Measurements from ENCODE around the gene MYO6.

Gene MYO6

GRCh38 chr6:75752365-75752764 lies 3.3 kb downstream of the MYO6 start:
- Histone ChIP-seq H3K4me3 (ENCODE audit: low read depth in 1 of 2, low read length in 2 of 2) (no peak overlapping the region), H3K4me2 (ENCODE audit: insufficient read depth, low read length) (no peak overlapping the region), H3K9ac (ENCODE audit: low read depth, low read length) (no peak overlapping the region), H3K79me2 (ENCODE audit: insufficient read depth, low read length) (no peaks in the 10 kb centered on the region), H2AFZ (ENCODE audit: low read depth, low read length) (no peak overlapping the region), H4K20me1 (ENCODE audit: insufficient read depth, low read length) (no peaks in the 10 kb centered on the region), H3K27ac (ENCODE audit: low read length) (no peak overlapping the region), H3K4me1 (ENCODE audit: insufficient read depth, low read length) (no peaks in the 10 kb centered on the region), H3K27me3 (ENCODE audit: insufficient read depth, low read length, poor library complexity) (no peaks in the 10 kb centered on the region), H3K36me3 (ENCODE audit: insufficient read depth, low read length) (no peaks in the 10 kb centered on the region), H3K9me3 (ENCODE audit: insufficient read depth, low read length, severe bottlenecking) (no peaks in the 10 kb centered on the region)
- ATAC-seq (ENCODE audit: insufficient read depth, low read depth) (no peak), DNase-seq (no peak)
- no peak for TF ChIP-seq EZH2 (IDR thresholded peaks at IDR 0.05; ENCODE audit: borderline replicate concordance, low read depth, low read length, severe bottlenecking)
- TF ChIP-seq CTCF (IDR thresholded peaks at IDR 0.05; ENCODE audit: borderline replicate concordance, extremely low read depth, low read length, poor library complexity, severe bottlenecking), result no peak

- Histone ChIP-seq H3K27ac (ENCODE audit: low read length) (no peak overlapping the region), H2AFZ (ENCODE audit: low read depth, low read length) (no peak overlapping the region), H4K20me1 (ENCODE audit: insufficient read depth, low read length) (no peaks in the 10 kb centered on the region), H3K36me3 (ENCODE audit: insufficient read depth, low read length) (no peaks in the 10 kb centered on the region), H3K79me2 (ENCODE audit: insufficient read depth, low read length) (no peaks in the 10 kb centered on the region), H3K4me1 (ENCODE audit: insufficient read depth, low read length) (no peaks in the 10 kb centered on the region), H3K27me3 (ENCODE audit: insufficient read depth, low read length, poor library complexity) (no peaks in the 10 kb centered on the region), H3K4me2 (ENCODE audit: insufficient read depth, low read length) (no peak overlapping the region), H3K4me3 (ENCODE audit: low read depth in 1 of 2, low read length in 2 of 2) (no peak overlapping the region), H3K9ac (ENCODE audit: low read depth, low read length) (no peak overlapping the region), H3K9me3 (ENCODE audit: insufficient read depth, low read length, severe bottlenecking) (no peaks in the 10 kb centered on the region)
- no peak for ATAC-seq (ENCODE audit: insufficient read depth, low read depth)
- TF ChIP-seq CTCF (IDR thresholded peaks at IDR 0.05; ENCODE audit: borderline replicate concordance, extremely low read depth, low read length, poor library complexity, severe bottlenecking), result no peak
- no peak for TF ChIP-seq EZH2 (IDR thresholded peaks at IDR 0.05; ENCODE audit: borderline replicate concordance, low read depth, low read length, severe bottlenecking)
- no peak for DNase-seq
Measured at GRCh38 chr6:75755704-75756103, 6.7 kb downstream of the MYO6 start.

GRCh38 chr6:75757295-75757694 lies 8.3 kb downstream of the MYO6 start:
- Histone ChIP-seq H4K20me1 (ENCODE audit: insufficient read depth, low read length) (no peaks in the 10 kb centered on the region), H3K27me3 (ENCODE audit: insufficient read depth, low read length, poor library complexity) (no peaks in the 10 kb centered on the region), H3K79me2 (ENCODE audit: insufficient read depth, low read length) (no peaks in the 10 kb centered on the region), H2AFZ (ENCODE audit: low read depth, low read length) (no peak overlapping the region), H3K27ac (ENCODE audit: low read length) (no peak overlapping the region), H3K4me3 (ENCODE audit: low read depth in 1 of 2, low read length in 2 of 2) (no peak overlapping the region), H3K9me3 (ENCODE audit: insufficient read depth, low read length, severe bottlenecking) (no peaks in the 10 kb centered on the region), H3K36me3 (ENCODE audit: insufficient read depth, low read length) (no peaks in the 10 kb centered on the region), H3K4me2 (ENCODE audit: insufficient read depth, low read length) (no peak overlapping the region), H3K9ac (ENCODE audit: low read depth, low read length) (no peak overlapping the region), H3K4me1 (ENCODE audit: insufficient read depth, low read length) (no peaks in the 10 kb centered on the region)
- DNase-seq (no peak), ATAC-seq (ENCODE audit: insufficient read depth, low read depth) (no peak)
- no peak for TF ChIP-seq CTCF (IDR thresholded peaks at IDR 0.05; ENCODE audit: borderline replicate concordance, extremely low read depth, low read length, poor library complexity, severe bottlenecking)

GRCh38 chr6:75758061-75758460 lies 9.0 kb downstream of the MYO6 start:
- no peaks in the 10 kb centered on the region for H3K79me2 ChIP-seq (ENCODE audit: insufficient read depth, low read length)
- H2AFZ ChIP-seq (ENCODE audit: low read depth, low read length), result no peak overlapping the region
- H3K27ac ChIP-seq (ENCODE audit: low read length), result no peak overlapping the region
- H3K9me3 ChIP-seq (ENCODE audit: insufficient read depth, low read length, severe bottlenecking), result no peaks in the 10 kb centered on the region
- no peak overlapping the region for H3K4me2 ChIP-seq (ENCODE audit: insufficient read depth, low read length)
- H4K20me1 ChIP-seq (ENCODE audit: insufficient read depth, low read length), result no peaks in the 10 kb centered on the region
- ATAC-seq (ENCODE audit: insufficient read depth, low read depth) (no peak), DNase-seq (no peak)
- no peaks in the 10 kb centered on the region for H3K27me3 ChIP-seq (ENCODE audit: insufficient read depth, low read length, poor library complexity)
- TF ChIP-seq EZH2 (IDR thresholded peaks at IDR 0.05; ENCODE audit: borderline replicate concordance, low read depth, low read length, severe bottlenecking) (no peak), CTCF (IDR thresholded peaks at IDR 0.05; ENCODE audit: borderline replicate concordance, extremely low read depth, low read length, poor library complexity, severe bottlenecking) (no peak)
- H3K4me1 ChIP-seq (ENCODE audit: insufficient read depth, low read length), result no peaks in the 10 kb centered on the region
- no peaks in the 10 kb centered on the region for H3K36me3 ChIP-seq (ENCODE audit: insufficient read depth, low read length)
- no peak overlapping the region for H3K9ac ChIP-seq (ENCODE audit: low read depth, low read length)
- H3K4me3 ChIP-seq (ENCODE audit: low read depth in 1 of 2, low read length in 2 of 2), result no peak overlapping the region
